Tibial nerve (tissue), 4 donors: ENCODE data around the gene FADS6. TPM values are rescaled to one million over a fixed set of nuclear protein-coding genes. Genes with fewer than 3 reads are reported as not detected.

ENCODE experiments used
- DNase-seq, 2 donors: peaks; one replicate each; pipeline ENCODE4 v3.0.0-alpha.2; 2019; ENCODE audit warnings: low spot score in 2 of 2
- H3K27ac ChIP-seq, 4 donors: fragments of 200-600 bp; sonication (generic) in 3 of 4; one replicate each; pipeline ENCODE4 v1.5.1; 2017 to 2019; ENCODE audit warnings: mild to moderate bottlenecking in 1 of 4
- H3K27me3 ChIP-seq, 2 donors: fragments of 200-600 bp; sonication (generic) in 1 of 2; one replicate each; pipeline versions ENCODE4 v1.5.1 to v1.6.0; 2017 to 2019
- H3K36me3 ChIP-seq, 3 donors: fragments of 200-600 bp; sonication (generic); one replicate each; pipeline ENCODE4 v1.5.1; 2018 to 2019
- H3K4me1 ChIP-seq, 4 donors: fragments of 200-600 bp; sonication (generic) in 3 of 4; one replicate each; pipeline ENCODE4 v1.5.1; 2017 to 2019
- H3K4me3 ChIP-seq, 4 donors: fragments of 200-600 bp; sonication (generic) in 3 of 4; one replicate each; pipeline ENCODE4 v1.5.1; 2017 to 2019; ENCODE audit warnings: mild to moderate bottlenecking in 1 of 4, moderate library complexity in 1 of 4
- H3K9me3 ChIP-seq, 4 donors: fragments of 200-600 bp; sonication (generic) in 3 of 4; one replicate each; pipeline ENCODE4 v1.5.1; 2017 to 2019
- EP300 ChIP-seq, 2 donors: sonication (generic); formaldehyde crosslinking; IDR thresholded peaks; one replicate each; pipeline ENCODE4 v1.6.1; 2017; ENCODE audit warnings: antibody characterized with exemption in 2 of 2, mild to moderate bottlenecking in 1 of 2
- POLR2A ChIP-seq, 2 donors: fragments of 450-650 bp; IDR thresholded peaks; one replicate each; pipeline ENCODE4 v1.6.1; 2017; ENCODE audit warnings: antibody characterized with exemption in 2 of 2, mild to moderate bottlenecking in 2 of 2, moderate library complexity in 2 of 2
- WGBS, 2 donors: methylation state at CpG; one replicate each; pipeline ENCODE4 v1.1.5; 2018; 5-methylcytosine and 5-hydroxymethylcytosine counted together
- total RNA-seq, 4 donors: library from RNA; depleted of rRNA; stranded (reverse); fragments of >200 nt; gene quantifications; one replicate each; pipeline ENCODE4 v1.1.0, GENCODE V29; 2016
- TF ChIP-seq, protein P1 (sequence below), 5 experiments: fragments of 200-600 bp in 3 of 5; fragments of 450-650 bp in 2 of 5; sonication (generic) in 3 of 5; IDR thresholded peaks; one replicate each; pipeline ENCODE4 v1.5.1; 2016 to 2019; ENCODE audit warnings: antibody characterized with exemption in 5 of 5, mild to moderate bottlenecking in 3 of 5, moderate library complexity in 2 of 5

Gene FADS6
- total RNA-seq, 4 donors from 2014 or later = not detected

GRCh38 chr17:74878658-74879057, 14.8 kb downstream of the FADS6 start:
- DNase-seq = no peak
- Histone ChIP-seq H3K27ac (no peak overlapping the region), H3K36me3 (no peaks in the 10 kb centered on the region), H3K4me1 (peaks cover 0 to 20% (median 3%) of the 10 kb centered on the region in 4 donors), H3K27me3 (peaks cover 0 to 22% of the 10 kb centered on the region in 2 donors), H3K4me3 (no peak overlapping the region), H3K9me3 (no peaks in the 10 kb centered on the region)
- no peak for TF ChIP-seq EP300 (IDR thresholded peaks at IDR 0.05)
- TF ChIP-seq POLR2A (IDR thresholded peaks at IDR 0.05) = no peak
- TF ChIP-seq, protein P1, sequence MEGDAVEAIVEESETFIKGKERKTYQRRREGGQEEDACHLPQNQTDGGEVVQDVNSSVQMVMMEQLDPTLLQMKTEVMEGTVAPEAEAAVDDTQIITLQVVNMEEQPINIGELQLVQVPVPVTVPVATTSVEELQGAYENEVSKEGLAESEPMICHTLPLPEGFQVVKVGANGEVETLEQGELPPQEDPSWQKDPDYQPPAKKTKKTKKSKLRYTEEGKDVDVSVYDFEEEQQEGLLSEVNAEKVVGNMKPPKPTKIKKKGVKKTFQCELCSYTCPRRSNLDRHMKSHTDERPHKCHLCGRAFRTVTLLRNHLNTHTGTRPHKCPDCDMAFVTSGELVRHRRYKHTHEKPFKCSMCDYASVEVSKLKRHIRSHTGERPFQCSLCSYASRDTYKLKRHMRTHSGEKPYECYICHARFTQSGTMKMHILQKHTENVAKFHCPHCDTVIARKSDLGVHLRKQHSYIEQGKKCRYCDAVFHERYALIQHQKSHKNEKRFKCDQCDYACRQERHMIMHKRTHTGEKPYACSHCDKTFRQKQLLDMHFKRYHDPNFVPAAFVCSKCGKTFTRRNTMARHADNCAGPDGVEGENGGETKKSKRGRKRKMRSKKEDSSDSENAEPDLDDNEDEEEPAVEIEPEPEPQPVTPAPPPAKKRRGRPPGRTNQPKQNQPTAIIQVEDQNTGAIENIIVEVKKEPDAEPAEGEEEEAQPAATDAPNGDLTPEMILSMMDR (IDR thresholded peaks at IDR 0.05) = no peak
- WGBS, 2 donors = 53 to 88% methylated on average over 2 of the region's 2 CpGs

DNA sequence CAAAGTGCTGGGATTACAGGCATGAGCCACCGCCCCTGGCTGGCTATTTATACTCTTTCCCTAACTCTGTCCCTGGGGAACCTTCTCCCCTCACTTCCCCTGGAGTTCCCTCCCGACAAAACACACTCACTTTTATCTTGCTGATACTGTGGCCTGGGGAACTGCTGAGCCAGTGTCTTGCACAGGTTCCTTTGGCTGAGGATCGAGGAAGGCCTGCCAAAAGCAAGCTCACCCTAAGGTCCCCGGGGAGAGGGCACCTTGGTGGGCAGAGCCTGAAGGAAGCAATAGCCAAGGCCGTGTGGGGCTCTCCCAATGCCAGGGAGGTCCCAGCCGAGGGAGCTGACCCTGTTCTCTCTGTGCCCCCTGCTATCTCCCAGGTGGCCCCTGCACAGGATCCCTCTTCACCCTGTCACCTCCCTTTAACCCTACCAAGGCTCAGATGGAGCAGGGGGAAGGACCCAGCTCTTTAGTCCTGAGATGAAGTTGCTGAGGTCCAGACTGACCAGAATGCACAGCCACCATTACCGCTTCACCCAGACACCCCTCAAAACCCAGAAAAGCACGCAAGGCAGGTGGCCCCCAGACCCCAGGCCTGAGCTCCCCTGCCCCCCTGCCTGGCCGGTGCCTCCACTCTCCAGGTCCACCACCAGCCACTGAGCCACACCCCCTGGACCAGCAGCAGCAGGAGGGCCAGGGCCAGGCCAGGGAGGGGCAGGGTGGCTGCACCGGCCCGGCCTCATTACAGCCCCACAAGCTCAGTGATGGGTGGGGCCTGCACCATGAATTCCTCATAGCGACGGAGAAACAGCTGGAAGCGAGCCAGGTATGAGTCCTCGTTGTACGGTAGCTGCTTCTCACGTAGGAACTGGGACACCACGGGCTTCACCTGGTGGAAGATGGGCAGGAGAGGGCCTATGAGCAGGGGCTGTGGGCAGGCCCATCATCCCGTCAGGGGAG, 15.6 kb downstream of the FADS6 start:
- Histone ChIP-seq H3K27me3 (peaks cover 0 to 16% of the 10 kb centered on the region in 2 donors), H3K4me3 (no peak overlapping the region), H3K36me3 (no peaks in the 10 kb centered on the region), H3K27ac (no peak overlapping the region), H3K4me1 (peaks cover 0 to 21% (median 3%) of the 10 kb centered on the region in 4 donors), H3K9me3 (no peaks in the 10 kb centered on the region)
- TF ChIP-seq POLR2A (IDR thresholded peaks at IDR 0.05) (no peak), EP300 (IDR thresholded peaks at IDR 0.05) (no peak)
- TF ChIP-seq, protein P1 (IDR thresholded peaks at IDR 0.05) = no peak
- DNase-seq = no peak
- WGBS, 2 donors = 41 to 56% methylated on average over 17 to 18 of the region's 19 CpGs

GRCh38 chr17:74875977-74876593, 17.3 kb downstream of the FADS6 start:
- Histone ChIP-seq H3K4me1 (peaks cover 0 to 38% (median 11%) of the 10 kb centered on the region in 4 donors), H3K27ac (no peak overlapping the region), H3K27me3 (peaks cover 0 to 10% of the 10 kb centered on the region in 2 donors), H3K9me3 (no peaks in the 10 kb centered on the region), H3K4me3 (no peak overlapping the region), H3K36me3 (no peaks in the 10 kb centered on the region)
- no peak for DNase-seq
- TF ChIP-seq, protein P1 (IDR thresholded peaks at IDR 0.05) = no peak
- TF ChIP-seq POLR2A (IDR thresholded peaks at IDR 0.05) (no peak), EP300 (IDR thresholded peaks at IDR 0.05) (no peak)
- WGBS, 2 donors = 51% methylated on average over 6 of the region's 6 CpGs

GRCh38 chr17:74875155-74875976, 18.1 kb downstream of the FADS6 start:
- H3K27ac ChIP-seq = no peak overlapping the region
- no peaks in the 10 kb centered on the region for H3K36me3 ChIP-seq
- H3K9me3 ChIP-seq = no peaks in the 10 kb centered on the region
- H3K27me3 ChIP-seq = peaks cover 0 to 10% of the 10 kb centered on the region in 2 donors
- no peak for DNase-seq
- no peak overlapping the region for H3K4me3 ChIP-seq
- peaks cover 0 to 38% (median 11%) of the 10 kb centered on the region in 4 donors for H3K4me1 ChIP-seq
- WGBS, 2 donors = 74 to 82% methylated on average over 5 of the region's 5 CpGs
- TF ChIP-seq EP300 (IDR thresholded peaks at IDR 0.05) = no peak
- TF ChIP-seq, protein P1 (IDR thresholded peaks at IDR 0.05) = no peak
- TF ChIP-seq POLR2A (IDR thresholded peaks at IDR 0.05) = no peak
